Measurements from ENCODE around the gene C15orf39. TPM values are rescaled to one million over a fixed set of nuclear protein-coding genes. Genes with fewer than 3 reads are reported as not detected.

The C15orf39 gene
- total RNA-seq, 1 donor from 2014 or later: 132 TPM

DNA sequence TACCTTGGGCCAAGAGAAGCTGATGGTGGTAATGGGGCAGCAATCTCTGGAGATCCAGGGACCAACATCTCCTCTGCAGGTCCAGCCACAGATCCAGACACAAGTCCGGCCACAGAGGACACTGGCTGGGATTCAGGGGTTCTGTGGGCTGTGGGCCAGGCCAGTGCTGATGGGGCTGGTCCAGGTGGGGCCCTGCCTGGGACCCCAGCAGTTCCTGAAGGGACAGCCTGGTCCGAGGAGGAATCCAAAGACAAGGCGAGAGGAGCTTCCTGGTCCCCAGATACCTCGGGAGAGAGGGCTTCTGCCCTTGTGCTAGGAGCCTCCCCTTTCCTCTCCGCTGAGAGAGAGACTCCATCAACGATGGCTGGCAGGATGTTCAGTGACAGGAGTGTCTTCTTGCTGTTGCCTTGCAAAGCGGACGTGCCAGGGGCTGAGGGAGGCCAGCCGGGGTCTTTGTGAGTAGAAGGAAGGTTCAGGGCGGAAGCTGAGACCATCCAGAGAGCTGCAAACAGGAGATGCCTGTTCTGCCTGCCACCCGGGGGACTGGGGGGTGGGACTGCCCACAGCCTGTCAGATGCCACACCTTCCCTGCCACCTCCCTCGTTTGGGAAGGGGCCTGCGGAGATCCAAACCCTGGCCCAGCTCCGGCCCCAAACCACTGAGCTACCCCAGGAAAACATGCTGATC is 32.0 kb downstream of the C15orf39 start:
- peaks cover 5% of the 10 kb centered on the region for H3K36me3 Mint-ChIP-seq (ENCODE audit: low read depth, unreplicated experiment)
- H3K27me3 Mint-ChIP-seq (ENCODE audit: unreplicated experiment): peaks cover 13% of the 10 kb centered on the region
- H3K27ac Mint-ChIP-seq (ENCODE audit: unreplicated experiment): no peak overlapping the region
- no peak overlapping the region for H3K4me3 Mint-ChIP-seq (ENCODE audit: unreplicated experiment)
- TF ChIP-seq, protein P1, sequence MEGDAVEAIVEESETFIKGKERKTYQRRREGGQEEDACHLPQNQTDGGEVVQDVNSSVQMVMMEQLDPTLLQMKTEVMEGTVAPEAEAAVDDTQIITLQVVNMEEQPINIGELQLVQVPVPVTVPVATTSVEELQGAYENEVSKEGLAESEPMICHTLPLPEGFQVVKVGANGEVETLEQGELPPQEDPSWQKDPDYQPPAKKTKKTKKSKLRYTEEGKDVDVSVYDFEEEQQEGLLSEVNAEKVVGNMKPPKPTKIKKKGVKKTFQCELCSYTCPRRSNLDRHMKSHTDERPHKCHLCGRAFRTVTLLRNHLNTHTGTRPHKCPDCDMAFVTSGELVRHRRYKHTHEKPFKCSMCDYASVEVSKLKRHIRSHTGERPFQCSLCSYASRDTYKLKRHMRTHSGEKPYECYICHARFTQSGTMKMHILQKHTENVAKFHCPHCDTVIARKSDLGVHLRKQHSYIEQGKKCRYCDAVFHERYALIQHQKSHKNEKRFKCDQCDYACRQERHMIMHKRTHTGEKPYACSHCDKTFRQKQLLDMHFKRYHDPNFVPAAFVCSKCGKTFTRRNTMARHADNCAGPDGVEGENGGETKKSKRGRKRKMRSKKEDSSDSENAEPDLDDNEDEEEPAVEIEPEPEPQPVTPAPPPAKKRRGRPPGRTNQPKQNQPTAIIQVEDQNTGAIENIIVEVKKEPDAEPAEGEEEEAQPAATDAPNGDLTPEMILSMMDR (IDR thresholded peaks at IDR 0.05; ENCODE audit: unreplicated experiment): no peak
- H3K9me3 Mint-ChIP-seq (ENCODE audit: unreplicated experiment): no peaks in the 10 kb centered on the region
- peaks cover 19% of the 10 kb centered on the region for H3K4me1 Mint-ChIP-seq (ENCODE audit: unreplicated experiment)
- DNase-seq (ENCODE audit: low spot score): no peak

DNA sequence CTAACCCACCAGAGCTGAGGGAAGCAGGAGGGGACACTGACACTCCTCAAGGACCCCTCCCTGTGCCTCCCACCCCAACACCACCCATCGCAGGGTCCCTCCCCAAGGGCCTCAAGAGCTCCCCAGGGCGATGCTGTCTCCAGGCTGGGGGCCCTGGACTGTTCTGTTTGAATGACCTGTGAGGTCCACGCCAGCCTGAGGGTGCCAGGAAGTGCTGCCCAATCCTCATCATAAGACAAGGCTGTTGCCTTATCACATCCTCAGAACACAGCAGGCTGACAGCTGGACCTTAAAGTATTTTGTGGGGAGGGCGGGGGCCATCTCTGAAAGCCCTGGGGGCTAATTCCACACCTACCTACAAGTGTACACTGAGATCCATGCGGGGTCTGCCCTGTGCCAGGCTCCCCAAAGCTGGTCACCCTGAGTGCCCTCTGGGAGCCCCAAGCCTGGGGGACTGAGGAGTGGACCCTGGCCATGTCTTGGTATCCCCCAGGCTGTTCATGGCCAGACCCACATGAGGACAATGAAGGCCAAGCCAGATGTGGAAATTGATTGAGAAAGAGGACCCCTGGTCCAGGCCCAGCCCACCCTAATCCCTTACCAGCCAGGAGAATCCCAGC is 32.6 kb downstream of the C15orf39 start:
- peaks cover 13% of the 10 kb centered on the region for H3K27me3 Mint-ChIP-seq (ENCODE audit: unreplicated experiment)
- H3K36me3 Mint-ChIP-seq (ENCODE audit: low read depth, unreplicated experiment): peaks cover 5% of the 10 kb centered on the region
- TF ChIP-seq, protein P1 (IDR thresholded peaks at IDR 0.05; ENCODE audit: unreplicated experiment): no peak
- no peaks in the 10 kb centered on the region for H3K9me3 Mint-ChIP-seq (ENCODE audit: unreplicated experiment)
- H3K27ac Mint-ChIP-seq (ENCODE audit: unreplicated experiment): no peak overlapping the region
- H3K4me1 Mint-ChIP-seq (ENCODE audit: unreplicated experiment): peaks cover 19% of the 10 kb centered on the region
- no peak overlapping the region for H3K4me3 Mint-ChIP-seq (ENCODE audit: unreplicated experiment)
- no peak for DNase-seq (ENCODE audit: low spot score)

DNA sequence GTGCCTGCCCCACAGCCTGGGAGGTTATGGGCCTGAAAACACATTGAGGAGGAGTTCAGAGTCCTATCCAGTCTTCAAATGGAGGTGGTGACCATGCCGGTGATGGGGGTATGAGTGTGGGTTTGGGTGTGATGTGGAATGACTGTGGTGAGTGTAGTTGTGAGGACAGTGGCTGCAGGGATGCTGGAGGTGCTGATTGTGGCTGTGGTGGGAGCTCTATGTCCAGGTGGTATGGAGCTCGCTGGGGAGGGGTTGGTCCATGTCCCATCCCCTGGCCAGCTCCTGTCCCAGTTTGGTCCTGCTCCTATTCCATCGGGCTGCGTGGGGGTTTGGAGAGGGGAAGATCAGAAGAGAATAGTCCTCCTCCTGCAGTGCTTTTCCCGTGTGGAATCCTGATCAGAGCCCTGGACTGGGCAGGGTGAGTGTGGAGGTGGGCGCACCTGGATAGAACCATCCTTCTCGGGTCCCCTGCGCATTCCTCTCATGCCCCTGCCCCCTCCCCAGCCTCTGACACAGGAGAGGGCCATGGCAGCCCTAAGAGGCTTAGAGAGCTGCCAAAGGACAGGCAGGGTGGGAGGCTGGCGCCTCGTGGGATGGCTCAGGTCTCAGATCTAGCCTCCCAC is 33.5 kb downstream of the C15orf39 start:
- no peak overlapping the region for H3K27ac Mint-ChIP-seq (ENCODE audit: unreplicated experiment)
- no peak overlapping the region for H3K4me3 Mint-ChIP-seq (ENCODE audit: unreplicated experiment)
- peaks cover 13% of the 10 kb centered on the region for H3K27me3 Mint-ChIP-seq (ENCODE audit: unreplicated experiment)
- no peaks in the 10 kb centered on the region for H3K9me3 Mint-ChIP-seq (ENCODE audit: unreplicated experiment)
- DNase-seq (ENCODE audit: low spot score): no peak
- TF ChIP-seq, protein P1 (IDR thresholded peaks at IDR 0.05; ENCODE audit: unreplicated experiment): no peak
- peaks cover 19% of the 10 kb centered on the region for H3K4me1 Mint-ChIP-seq (ENCODE audit: unreplicated experiment)
- peaks cover 5% of the 10 kb centered on the region for H3K36me3 Mint-ChIP-seq (ENCODE audit: low read depth, unreplicated experiment)

DNA sequence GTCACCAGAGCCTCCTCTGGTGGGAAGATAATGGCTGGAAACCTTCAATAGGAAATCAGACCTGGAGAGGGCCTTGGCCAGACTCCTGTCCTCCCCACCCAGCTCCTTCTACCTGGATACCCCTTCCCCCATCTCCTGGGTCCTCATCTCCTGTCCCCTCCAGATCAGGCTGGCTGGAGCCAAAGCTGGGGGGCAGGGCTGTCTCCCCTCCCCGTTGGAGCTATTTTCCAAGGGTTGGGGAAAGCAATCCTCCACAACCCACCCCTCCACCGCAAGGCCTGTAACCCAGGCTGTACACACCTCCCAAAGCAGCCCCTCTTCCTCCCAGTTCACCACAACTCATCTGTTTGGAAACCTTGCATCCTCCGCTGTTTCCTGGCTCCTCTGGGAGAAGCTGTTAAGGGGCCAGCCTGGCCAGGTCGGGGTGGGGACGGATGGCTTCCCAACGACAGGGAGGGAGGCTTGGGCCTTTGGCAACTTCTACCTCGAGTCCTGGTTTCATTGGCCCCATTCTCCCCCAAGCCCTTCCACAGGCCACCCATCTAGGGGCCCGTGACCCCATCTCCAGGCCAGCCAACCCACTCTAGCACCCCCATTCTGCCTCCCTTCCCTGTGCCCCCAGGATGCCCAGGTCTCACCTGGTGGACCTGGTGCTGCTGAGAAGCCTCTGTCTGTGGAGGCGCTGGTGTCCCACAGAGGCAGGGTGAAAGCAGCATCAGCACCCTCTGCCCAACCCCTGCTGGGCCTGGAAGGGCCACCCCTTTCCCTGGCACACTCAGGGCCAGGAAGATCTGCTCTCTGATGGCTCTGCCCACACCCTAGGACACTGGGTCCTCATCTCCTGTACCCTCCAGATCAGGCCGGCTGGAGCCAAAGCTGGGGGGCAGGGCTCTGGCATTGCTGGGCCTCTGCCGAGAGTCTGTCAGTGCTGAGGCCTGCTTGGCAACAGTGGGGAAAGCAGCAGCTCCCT is 34.4 kb downstream of the C15orf39 start:
- peaks cover 14% of the 10 kb centered on the region for H3K4me1 Mint-ChIP-seq (ENCODE audit: unreplicated experiment)
- H3K9me3 Mint-ChIP-seq (ENCODE audit: unreplicated experiment): no peaks in the 10 kb centered on the region
- no peak overlapping the region for H3K27ac Mint-ChIP-seq (ENCODE audit: unreplicated experiment)
- H3K27me3 Mint-ChIP-seq (ENCODE audit: unreplicated experiment): peaks cover 13% of the 10 kb centered on the region
- peaks cover 5% of the 10 kb centered on the region for H3K36me3 Mint-ChIP-seq (ENCODE audit: low read depth, unreplicated experiment)
- no peak overlapping the region for H3K4me3 Mint-ChIP-seq (ENCODE audit: unreplicated experiment)
- DNase-seq (ENCODE audit: low spot score): no peak
- TF ChIP-seq, protein P1 (IDR thresholded peaks at IDR 0.05; ENCODE audit: unreplicated experiment): no peak
